Measurements from ENCODE around the gene EI24.
"Not testable (repeated sequence)": the region's sequence is repeated elsewhere in the genome, so short reads cannot be mapped to it uniquely, and the experiment has no call there.

The EI24 gene

DNA sequence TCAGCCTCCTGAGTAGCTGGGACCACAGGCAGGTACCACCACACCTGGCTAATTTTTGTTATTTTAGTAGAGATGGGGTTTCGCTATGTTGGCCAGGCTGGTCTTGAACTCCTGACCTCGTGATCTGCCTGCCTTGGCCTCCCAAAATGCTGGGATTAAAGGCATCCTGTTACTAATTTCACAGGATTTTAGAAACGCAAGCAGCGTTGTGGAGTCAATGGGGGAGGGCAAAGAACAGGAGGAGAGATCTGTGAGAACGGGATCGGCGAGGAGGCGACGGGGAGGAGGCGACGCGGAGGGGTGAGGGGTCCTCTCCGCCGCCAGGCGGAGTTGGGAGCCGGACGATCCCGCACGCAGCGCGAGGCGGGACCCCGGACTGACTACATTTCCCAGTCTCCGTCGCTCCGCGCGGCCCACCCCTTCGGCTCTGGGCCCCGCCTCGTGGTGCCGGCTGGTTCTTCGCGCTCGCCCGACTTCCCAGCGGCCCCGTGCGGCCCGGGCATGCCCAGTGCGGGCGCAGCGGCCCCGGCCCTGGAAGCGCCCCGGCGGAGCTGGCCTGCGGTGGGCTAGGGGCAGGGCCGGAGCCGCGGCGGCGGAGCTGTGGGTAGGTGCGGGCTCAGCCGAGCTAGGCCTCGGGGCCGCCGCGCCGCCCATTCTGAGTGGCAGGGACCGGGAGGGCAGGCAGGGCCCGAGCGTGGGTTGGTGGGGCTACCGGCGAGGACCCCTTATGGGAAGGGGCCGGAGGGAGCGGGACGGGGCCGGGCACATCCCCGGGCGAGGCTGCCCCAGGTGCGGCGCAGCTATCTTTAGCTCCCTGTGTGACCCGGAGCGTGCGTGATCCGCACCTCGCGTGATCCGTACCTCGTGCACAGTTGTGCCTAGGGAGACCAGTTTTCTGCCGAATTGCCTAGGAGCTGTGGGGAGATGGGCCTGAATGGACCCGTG is at the start of gene EI24:
Gene EI24 (plus strand): TSS at position 508 of the 945 bp plus-strand sequence. CDS start 3,051 bp downstream, outside the sequence.
- DNase-seq (ENCODE audit: low spot score) = peak; percentile 91

- DNase-seq (ENCODE audit: low spot score) = no peak
Measured at GRCh38 chr11:125519860-125520834, 49.1 kb upstream of the EI24 start.

DNA sequence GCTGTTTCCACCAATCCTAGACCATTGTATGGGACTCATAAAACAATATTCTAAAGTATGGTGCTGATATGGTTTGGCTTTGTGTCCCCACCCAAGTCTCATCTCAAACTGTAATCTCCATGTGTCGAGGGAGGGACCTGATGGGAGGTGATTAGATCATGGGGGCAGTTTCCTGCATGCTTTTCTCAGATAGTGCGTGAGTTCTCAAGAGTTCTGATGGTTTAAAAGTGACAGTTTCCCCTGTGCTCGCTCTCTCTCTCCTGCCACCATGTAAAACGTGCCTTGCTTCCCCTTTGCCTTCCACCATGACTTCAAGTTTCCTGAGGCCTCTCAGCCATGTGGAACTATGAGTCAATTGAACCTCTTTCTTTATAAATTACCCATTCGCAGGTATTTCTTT is 44.0 kb upstream of the EI24 start:
- no peak for DNase-seq (ENCODE audit: low spot score)

GRCh38 chr11:125532668-125533067 is 36.6 kb upstream of the EI24 start:
- DNase-seq (ENCODE audit: low spot score) = no peak

- no peak for DNase-seq (ENCODE audit: low spot score)
Measured at GRCh38 chr11:125535585-125535984, 33.7 kb upstream of the EI24 start.

DNA sequence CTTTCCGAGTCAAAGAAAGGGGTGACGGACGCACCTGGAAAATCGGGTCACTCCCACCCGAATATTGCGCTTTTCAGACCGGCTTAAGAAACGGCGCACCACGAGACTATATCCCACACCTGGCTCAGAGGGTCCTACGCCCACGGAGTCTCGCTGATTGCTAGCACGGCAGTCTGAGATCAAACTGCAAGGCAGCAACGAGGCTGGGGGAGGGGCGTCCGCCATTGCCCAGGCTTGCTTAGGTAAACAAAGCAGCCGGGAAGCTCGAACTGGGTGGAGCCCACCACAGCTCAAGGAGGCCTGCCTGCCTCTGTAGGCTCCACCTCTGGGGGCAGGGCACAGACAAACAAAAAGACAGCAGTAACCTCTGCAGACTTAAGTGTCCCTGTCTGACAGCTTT is 32.4 kb upstream of the EI24 start:
- DNase-seq (ENCODE audit: low spot score) = not testable (repeated sequence)

GRCh38 chr11:125542709-125543108 is 26.6 kb upstream of the EI24 start:
- no peak for DNase-seq (ENCODE audit: low spot score)

GRCh38 chr11:125550780-125551179 is 18.5 kb upstream of the EI24 start:
- DNase-seq (ENCODE audit: low spot score) = no peak

GRCh38 chr11:125551835-125552342 is 17.4 kb upstream of the EI24 start:
- no peak for DNase-seq (ENCODE audit: low spot score)

DNA sequence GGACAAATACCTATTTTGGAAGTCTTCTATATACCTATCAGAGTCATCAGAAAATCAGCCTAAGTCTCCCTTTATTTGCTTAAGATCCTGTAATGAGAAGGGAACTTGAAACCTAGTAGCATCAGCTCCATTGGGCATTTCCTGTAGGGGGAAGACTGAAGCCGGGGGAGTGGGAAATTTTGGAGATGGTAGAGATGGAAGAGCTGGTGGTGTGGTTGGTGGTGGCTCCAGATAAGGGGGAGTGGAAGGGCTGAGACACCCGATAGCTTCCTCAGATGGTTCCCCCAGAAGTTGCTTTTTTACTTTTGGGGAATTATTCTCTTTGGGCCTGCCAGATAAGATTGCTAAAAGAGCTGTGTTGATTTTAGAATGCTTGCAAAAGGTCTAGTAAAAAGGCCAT is 16.4 kb upstream of the EI24 start:
- DNase-seq (ENCODE audit: low spot score) = no peak

DNA sequence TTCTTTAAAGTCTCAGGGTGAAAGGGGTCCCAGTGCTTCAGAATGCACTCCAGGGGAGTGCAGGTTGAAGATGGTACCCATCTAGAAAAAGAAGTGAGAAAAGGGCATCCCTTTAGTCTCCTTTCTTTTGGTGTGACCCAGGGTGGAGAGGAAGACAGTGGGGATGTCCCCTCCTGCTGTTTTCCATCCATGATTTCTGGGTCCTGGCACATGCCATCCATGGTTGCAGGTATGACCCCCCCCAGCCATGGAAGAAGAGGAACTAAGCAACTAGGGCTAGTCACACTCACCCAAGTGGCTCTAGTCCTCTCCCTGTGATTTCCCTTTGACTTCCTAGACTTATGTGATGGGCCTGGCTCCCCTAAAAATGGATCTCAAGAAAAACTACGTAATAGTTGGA is 15.9 kb upstream of the EI24 start:
- DNase-seq (ENCODE audit: low spot score) = no peak

- DNase-seq (ENCODE audit: low spot score) = no peak
Measured at GRCh38 chr11:125554038-125554437, 15.2 kb upstream of the EI24 start.

GRCh38 chr11:125559888-125560287 is 9.4 kb upstream of the EI24 start:
- DNase-seq (ENCODE audit: low spot score) = no peak

DNA sequence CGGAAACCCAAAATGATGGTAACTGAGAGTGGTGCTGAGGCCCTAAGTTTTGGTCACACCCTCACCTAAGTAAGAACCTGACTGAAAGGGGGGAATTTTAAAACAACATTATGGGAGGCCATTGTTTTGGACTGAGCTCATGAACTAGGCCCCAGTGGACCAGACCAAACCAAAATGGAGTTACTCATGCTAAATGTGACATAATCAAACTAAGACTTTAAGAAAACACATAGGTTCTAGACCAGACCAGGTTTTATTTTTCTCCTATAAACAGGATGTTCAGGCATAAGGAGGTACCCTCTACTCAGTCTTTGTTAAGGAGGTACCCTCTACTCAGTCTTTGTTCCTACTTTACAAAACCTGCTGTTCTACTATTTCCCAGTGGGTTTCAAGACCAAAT is 7.4 kb upstream of the EI24 start:
- DNase-seq (ENCODE audit: low spot score) = no peak

DNA sequence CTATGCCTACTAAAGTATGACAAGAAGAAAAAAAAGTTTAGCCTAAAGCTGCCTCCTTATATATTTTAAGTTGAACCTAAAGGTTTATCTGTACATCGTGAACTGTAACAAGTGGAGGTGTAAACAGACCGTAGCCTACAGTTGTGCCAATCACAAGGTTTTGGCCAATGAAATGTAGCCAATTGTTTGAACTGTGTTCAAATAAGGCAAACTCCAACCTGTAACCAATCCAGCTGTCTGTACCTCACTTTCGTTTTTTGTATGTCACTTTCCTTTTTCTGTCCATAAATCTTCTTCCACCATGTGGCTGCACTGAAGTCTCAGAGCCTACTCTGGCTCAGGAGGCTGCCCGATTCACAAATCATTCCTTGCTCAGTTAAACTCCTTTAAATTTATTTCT is 6.8 kb upstream of the EI24 start:
- DNase-seq (ENCODE audit: low spot score) = no peak

DNA sequence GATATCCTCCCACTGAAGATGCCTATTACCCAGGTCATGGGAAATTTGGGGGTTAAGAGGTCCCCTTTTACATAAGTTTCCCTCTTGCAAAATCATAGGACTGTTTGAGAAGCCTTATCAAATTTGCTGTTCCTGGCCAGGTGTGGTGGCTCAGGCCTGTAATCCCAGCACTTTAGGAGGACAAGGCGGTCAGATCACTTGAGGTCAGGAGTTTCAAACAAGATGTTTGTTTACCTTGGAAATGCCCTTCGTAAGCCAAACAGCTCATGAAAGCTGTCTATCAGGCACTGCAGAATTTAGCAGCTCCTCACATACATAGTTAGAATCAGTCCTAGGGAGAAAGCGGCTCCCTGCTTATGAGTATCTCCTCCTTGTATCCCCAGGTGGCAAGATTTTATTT is 4.9 kb upstream of the EI24 start:
- DNase-seq (ENCODE audit: low spot score) = no peak

DNA sequence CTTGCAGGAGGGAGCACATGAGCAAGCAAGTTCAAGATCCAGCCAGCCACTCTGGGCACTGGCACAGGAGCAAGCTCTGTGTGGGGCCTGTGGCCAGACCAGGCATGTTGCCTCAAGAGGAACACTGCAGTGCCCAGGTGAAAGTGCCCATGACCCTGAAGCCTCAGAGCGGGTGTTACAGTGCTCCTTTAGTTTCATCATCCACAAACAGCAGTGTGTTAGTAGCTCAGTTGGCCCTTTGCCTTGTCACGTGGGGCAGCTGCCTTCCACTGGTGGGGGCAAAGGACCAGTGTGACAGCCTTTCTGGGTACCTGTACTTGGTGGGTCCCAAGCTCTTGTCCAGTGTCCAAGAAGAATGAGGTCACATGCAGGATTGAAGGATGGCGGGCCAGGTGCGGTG is 3.0 kb upstream of the EI24 start:
- no peak for DNase-seq (ENCODE audit: low spot score)

DNA sequence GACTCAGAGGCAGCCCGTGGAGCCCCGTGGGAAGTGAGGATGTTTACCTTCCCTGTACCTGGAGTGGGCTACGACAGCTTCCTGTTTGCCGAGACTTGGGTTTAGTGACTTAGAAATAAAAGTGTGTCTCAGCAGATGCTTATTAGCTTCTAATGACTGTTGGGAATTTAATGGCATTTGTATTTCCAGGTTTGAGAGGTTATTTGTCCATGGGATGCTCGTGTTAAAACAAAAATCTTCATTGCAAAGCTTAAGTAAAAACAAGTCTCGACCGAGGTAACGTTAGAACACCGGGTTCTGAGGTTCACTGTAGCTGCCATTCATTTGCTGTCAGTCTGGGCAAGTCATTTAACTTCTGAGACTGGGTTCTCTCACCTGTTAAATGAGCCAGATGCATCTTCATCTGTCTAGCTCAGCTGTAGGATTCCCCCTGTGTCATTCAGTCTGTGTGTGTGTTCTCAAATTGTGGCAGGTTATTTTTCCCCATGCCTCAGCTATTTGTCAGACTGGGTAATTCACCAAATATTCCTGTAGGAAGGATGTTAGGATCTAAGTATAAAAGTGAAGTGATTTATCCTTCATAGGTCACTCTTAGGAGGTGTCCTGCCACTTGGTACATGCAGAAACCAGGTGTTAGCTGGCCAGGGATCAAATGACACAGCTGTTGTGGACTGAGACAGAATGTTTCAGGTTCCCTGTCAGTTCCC is 791 bp downstream of the EI24 start:
- peak; percentile 59 for DNase-seq (ENCODE audit: low spot score)

DNA sequence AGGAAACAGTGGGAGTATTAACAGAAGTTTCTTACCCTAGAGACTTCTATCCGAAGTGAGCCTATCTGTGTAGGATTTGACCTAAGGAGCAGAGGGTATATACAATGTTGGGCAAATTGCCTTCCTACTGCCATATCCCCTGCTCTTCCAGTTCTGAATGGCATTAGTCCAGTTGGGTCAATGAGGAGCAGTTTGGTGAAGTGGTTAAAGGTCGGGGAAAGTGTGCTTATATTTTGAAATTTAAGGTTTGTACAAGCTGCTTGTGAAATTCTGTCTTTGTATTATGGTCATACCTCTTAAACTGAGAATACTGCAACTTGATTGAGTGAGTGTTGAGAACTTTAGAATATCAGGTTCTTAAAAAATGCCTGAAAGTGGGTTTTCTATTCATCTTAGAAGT is 1.7 kb downstream of the EI24 start:
- DNase-seq (ENCODE audit: low spot score) = no peak

- DNase-seq (ENCODE audit: low spot score) = no peak
Measured at GRCh38 chr11:125572916-125573315, 3.6 kb downstream of the EI24 start.

DNA sequence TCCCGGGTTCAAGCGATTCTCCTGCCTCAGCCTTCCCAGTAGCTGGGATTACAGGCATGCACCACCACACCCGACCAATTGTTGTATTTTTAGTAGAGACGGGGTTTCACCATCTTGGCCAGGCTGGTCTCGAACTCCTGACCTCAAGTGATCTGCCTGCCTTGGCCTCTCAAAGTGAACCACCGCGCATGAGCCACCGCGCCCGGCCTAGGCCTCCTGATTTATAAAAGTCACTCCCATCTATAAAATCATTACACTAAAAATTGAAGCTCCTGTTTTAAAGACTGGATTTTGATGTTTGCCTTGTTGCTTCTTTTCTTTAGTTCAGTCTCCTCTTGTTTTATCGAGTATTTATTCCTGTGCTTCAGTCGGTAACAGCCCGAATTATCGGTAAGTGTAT is 7.9 kb downstream of the EI24 start:
- DNase-seq (ENCODE audit: low spot score) = not testable (repeated sequence)

DNA sequence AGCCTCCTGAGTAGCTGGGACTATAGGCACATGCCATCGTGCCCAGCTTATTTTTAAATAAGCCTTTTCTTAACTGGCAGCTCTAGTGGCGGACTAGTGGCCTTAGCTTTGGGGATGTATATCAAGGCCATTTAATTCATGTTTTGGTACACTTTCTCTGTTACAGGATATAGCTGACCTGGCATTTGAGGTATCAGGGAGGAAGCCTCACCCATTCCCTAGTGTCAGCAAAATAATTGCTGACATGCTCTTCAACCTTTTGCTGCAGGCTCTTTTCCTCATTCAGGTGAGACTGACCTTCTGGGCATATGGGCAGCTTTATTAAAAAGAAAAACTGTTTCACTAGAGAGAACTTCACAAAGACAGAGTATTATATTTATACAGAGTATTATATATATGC is 9.5 kb downstream of the EI24 start:
- DNase-seq (ENCODE audit: low spot score) = no peak

All from RKO (cell line).